Activated CD4-positive, alpha-beta memory T cell treated with anti-CD3 and anti-CD28 coated beads for 36 hours (primary cell): ENCODE results near the gene CDH23. TPM values are rescaled to one million over a fixed set of nuclear protein-coding genes. Genes with fewer than 3 reads are reported as not detected.
A peak's percentile ranks its signal among the peaks of the same experiment; 100 is the strongest.

Experiments used
- CTCF ChIA-PET: fragments of 350-600 bp; sonication (Branson Sonifier 250); formaldehyde crosslinking; loops from one replicate; lab custom pipeline; 2021; ENCODE audit warnings: antibody characterized with exemption, inconsistent platforms; lab: Charles Lee
- POLR2A ChIA-PET: fragments of 350-600 bp; sonication (Branson Sonifier 250); formaldehyde crosslinking; loops from one replicate; lab custom pipeline; 2021; ENCODE audit warnings: antibody characterized with exemption; lab: Charles Lee
- DNase-seq: peaks from one replicate; pipeline ENCODE4 v3.0.0-alpha.2; 2020
- H3K27ac Mint-ChIP-seq: one replicate; pipeline ENCODE4 v1.8.0; 2021; ENCODE audit warnings: mixed read lengths
- H3K27me3 Mint-ChIP-seq: one replicate; pipeline ENCODE4 v1.8.0; 2021; ENCODE audit warnings: mixed read lengths
- H3K36me3 Mint-ChIP-seq: one replicate; pipeline ENCODE4 v1.8.0; 2021; ENCODE audit warnings: mixed read lengths
- H3K4me1 Mint-ChIP-seq: one replicate; pipeline ENCODE4 v1.8.0; 2021; ENCODE audit warnings: low read depth, mixed read lengths
- H3K4me3 Mint-ChIP-seq: one replicate; pipeline ENCODE4 v1.8.0; 2021; ENCODE audit warnings: mild to moderate bottlenecking, mixed read lengths
- H3K9me3 Mint-ChIP-seq: one replicate; pipeline ENCODE4 v1.8.0; 2021; ENCODE audit warnings: mixed read lengths
- intact Hi-C: fragments of 100-400 bp; cut with micrococcal nuclease; formaldehyde crosslinking; loops from one replicate; pipeline ENCODE4 v1.15.1; 2023
- total RNA-seq, 2 experiments: library from RNA; stranded (reverse); gene quantifications; one replicate each; pipeline ENCODE4 v1.2.3, GENCODE V29; 2021

CDH23 gene
- total RNA-seq, 2 experiments from 2014 or later: 2.6 TPM

DNA sequence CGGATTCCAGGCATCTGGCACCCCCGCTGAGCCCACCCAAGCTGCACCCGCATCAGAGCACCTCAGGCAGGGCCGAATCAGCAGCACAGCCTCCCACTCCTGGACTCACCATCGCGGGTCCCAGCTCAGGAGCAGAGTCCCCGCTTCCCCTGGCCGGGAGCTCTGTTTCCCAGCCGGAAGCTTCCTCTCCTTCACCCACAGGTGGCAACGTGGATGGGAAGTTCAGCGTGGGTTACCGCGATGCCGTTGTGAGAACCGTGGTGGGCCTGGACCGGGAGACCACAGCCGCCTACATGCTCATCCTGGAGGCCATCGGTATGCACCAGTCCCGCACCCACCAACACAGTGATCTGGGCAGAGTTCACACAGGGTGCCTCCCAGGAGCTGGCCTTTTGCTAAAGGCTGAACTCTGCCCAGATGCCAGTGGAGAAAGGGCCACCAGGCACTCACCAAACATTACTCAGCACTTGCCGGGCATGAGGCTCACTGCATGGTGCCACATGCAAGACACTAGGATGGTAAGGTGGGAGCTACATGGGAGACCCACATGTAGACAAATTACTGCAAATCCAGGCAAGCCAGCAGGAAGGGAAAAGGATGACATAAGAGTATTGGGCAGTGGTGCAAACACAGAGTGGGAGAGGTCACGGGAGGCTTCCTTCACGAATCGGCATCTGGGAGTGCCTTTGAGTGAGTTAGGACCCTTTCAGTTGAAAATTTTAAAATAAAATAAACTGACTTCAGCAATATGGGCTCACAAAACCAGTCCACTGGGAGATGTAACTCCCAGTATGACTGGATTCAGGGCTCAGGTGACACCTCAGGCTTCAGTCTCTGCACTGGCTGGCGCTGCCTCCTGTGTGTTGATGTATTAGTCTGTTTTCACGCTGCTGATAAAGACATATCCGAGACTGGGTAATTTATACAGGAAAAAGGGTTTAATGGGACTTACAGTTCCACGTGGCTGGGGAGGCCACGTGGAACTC lies 312.5 kb downstream of the CDH23 start:
- H3K4me1 Mint-ChIP-seq: peaks cover 44% of the 10 kb centered on the region
- CTCF ChIA-PET: interaction anchor here (0.8 to 7.2 kb wide), 34 partner anchors 10 to 394 kb away, joined by 3 to 131 read pairs (median 8); partner anchors contain the start of genes CDH23, SLC29A3 and VSIR
- intact Hi-C loops: loop anchor here (5.0 kb wide), 2 partner anchors 312 to 392 kb away; partner anchors contain the start of genes CDH23 and SLC29A3
- no peak overlapping the region for H3K4me3 Mint-ChIP-seq
- no peaks in the 10 kb centered on the region for H3K9me3 Mint-ChIP-seq
- no peaks in the 10 kb centered on the region for H3K27me3 Mint-ChIP-seq
- no peaks in the 10 kb centered on the region for H3K36me3 Mint-ChIP-seq
- POLR2A ChIA-PET: interaction anchor here (1.3 kb wide), 1 partner anchor 65 kb away, joined by 5 read pairs; the partner anchor contains the start of gene VSIR
- H3K27ac Mint-ChIP-seq: no peak overlapping the region
- DNase-seq: peak; percentile 23

- peaks cover 54% of the 10 kb centered on the region for H3K4me1 Mint-ChIP-seq
- POLR2A ChIA-PET: no interaction called here
- no peak for DNase-seq
- no peak overlapping the region for H3K27ac Mint-ChIP-seq
- CTCF ChIA-PET: interaction anchor here (0.6 to 7.2 kb wide), 4 partner anchors 13 to 327 kb away, joined by 4 to 131 read pairs (median 30); partner anchors contain the start of gene VSIR
- no peaks in the 10 kb centered on the region for H3K36me3 Mint-ChIP-seq
- no peaks in the 10 kb centered on the region for H3K9me3 Mint-ChIP-seq
- intact Hi-C loops: loop anchor here (5.0 kb wide), 1 partner anchor 62 kb away; the partner anchor contains the start of gene VSIR
- H3K27me3 Mint-ChIP-seq: no peaks in the 10 kb centered on the region
- no peak overlapping the region for H3K4me3 Mint-ChIP-seq
These were observed 313.8 kb downstream of the CDH23 start for GRCh38 chr10:71710519-71710918.

DNA sequence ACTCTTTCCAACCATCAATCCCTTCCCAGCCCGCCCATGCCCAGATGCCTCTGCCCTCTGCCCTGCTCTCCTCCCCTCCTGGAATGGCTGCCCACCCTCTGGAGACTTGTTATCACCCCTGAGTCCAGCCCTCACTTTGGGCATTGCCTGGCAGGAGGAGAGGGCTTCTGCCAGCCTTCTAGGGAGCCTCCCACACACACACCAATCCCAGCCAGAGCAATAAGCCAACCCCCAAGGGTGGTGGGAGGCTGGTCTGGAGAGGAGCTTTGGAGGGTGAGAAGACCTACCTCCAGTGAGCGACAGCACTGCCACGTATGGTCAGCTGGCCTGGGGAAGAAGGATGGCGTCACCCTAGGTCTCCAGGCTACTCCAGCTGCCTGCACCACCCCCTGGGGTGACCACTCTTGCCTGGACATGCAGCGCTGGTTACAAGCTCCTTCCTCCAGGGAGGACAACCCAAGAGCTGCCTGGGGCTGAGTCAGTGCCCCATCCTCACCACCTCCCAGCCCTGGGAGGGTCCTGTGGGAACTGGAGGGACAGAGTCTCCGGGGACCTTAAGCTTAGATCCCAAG lies 314.4 kb downstream of the CDH23 start:
- Mint-ChIP-seq H3K36me3 (no peaks in the 10 kb centered on the region), H3K27ac (no peak overlapping the region), H3K9me3 (no peaks in the 10 kb centered on the region), H3K27me3 (no peaks in the 10 kb centered on the region), H3K4me1 (peaks cover 60% of the 10 kb centered on the region), H3K4me3 (no peak overlapping the region)
- CTCF ChIA-PET: interaction anchor here (0.6 to 6.5 kb wide), 7 partner anchors 10 to 327 kb away, joined by 3 to 31 read pairs (median 8); partner anchors contain the start of gene VSIR
- intact Hi-C loops: loop anchor here (5.0 kb wide), 1 partner anchor 61 kb away; the partner anchor contains the start of gene VSIR
- POLR2A ChIA-PET: no interaction called here
- no peak for DNase-seq

DNA sequence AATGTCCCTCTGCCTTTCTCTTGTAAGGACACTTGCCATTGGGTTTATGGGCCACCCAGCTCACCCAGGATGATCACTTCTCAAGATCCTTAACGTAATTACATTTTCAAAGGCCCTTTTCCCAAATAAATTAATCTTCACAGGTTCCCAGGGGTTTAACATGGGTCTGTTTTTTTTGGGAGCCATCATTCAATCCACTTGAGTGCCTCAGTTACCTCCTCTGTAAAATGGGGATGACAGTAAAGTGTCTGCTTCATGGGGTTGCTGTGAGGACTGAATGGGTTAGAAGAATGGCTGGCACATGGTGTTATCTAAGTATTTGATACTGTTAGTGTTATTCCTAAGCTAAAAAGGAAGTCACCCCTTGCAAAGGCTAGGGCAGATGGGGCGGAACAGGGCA lies 315.4 kb downstream of the CDH23 start:
- DNase-seq: no peak
- H3K4me1 Mint-ChIP-seq: peaks cover 63% of the 10 kb centered on the region
- H3K27me3 Mint-ChIP-seq: no peaks in the 10 kb centered on the region
- ChIA-PET CTCF (interaction anchor here (2.0 to 6.5 kb wide), 4 partner anchors 14 to 99 kb away, joined by 8 to 31 read pairs (median 22); partner anchors contain the start of gene VSIR), POLR2A (no interaction called here)
- no peak overlapping the region for H3K4me3 Mint-ChIP-seq
- H3K36me3 Mint-ChIP-seq: no peaks in the 10 kb centered on the region
- no peaks in the 10 kb centered on the region for H3K9me3 Mint-ChIP-seq
- intact Hi-C loops: loop anchor here (2.0 to 5.0 kb wide), 2 partner anchors 13 to 60 kb away; partner anchors contain the start of gene VSIR
- peak overlapping the region; percentile 91 for H3K27ac Mint-ChIP-seq

DNA sequence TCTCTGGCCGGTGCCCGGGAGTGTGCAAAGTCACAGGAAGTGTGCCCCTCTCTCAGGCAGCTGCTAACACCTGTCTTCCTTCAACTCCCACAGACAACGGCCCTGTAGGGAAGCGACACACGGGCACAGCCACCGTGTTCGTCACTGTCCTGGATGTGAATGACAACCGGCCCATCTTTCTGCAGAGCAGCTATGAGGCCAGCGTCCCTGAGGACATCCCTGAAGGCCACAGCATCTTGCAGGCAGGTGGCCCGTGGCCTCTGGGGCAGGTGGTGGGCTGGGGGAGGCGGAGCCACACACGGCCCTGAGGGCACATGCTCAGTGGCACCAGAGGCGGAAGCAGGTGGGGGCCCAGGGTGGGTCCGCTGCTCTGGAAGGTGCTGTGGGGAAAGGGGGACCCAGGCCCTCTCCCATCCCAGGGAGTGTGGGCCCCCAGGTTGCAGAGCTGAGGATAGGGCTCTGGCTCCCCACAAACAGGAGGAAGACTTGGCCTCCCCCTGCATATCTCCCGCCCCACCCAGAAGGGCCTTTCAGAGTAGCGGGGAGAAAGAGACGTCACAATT lies 315.9 kb downstream of the CDH23 start:
- POLR2A ChIA-PET: interaction anchor here (1.1 to 1.4 kb wide), 3 partner anchors 14 to 61 kb away, joined by 3 to 8 read pairs (median 3); partner anchors contain the start of gene VSIR
- H3K27me3 Mint-ChIP-seq: no peaks in the 10 kb centered on the region
- peaks cover 60% of the 10 kb centered on the region for H3K4me1 Mint-ChIP-seq
- H3K36me3 Mint-ChIP-seq: no peaks in the 10 kb centered on the region
- CTCF ChIA-PET: interaction anchor here (0.5 to 6.5 kb wide), 5 partner anchors 13 to 336 kb away, joined by 3 to 31 read pairs (median 15); partner anchors contain the start of gene VSIR
- peak overlapping the region; percentile 91 for H3K27ac Mint-ChIP-seq
- H3K9me3 Mint-ChIP-seq: no peaks in the 10 kb centered on the region
- no peak for DNase-seq
- peak overlapping the region; percentile 66 for H3K4me3 Mint-ChIP-seq
- intact Hi-C loops: loop anchor here (1.0 to 5.0 kb wide), 3 partner anchors 14 to 60 kb away; partner anchors contain the start of gene VSIR

DNA sequence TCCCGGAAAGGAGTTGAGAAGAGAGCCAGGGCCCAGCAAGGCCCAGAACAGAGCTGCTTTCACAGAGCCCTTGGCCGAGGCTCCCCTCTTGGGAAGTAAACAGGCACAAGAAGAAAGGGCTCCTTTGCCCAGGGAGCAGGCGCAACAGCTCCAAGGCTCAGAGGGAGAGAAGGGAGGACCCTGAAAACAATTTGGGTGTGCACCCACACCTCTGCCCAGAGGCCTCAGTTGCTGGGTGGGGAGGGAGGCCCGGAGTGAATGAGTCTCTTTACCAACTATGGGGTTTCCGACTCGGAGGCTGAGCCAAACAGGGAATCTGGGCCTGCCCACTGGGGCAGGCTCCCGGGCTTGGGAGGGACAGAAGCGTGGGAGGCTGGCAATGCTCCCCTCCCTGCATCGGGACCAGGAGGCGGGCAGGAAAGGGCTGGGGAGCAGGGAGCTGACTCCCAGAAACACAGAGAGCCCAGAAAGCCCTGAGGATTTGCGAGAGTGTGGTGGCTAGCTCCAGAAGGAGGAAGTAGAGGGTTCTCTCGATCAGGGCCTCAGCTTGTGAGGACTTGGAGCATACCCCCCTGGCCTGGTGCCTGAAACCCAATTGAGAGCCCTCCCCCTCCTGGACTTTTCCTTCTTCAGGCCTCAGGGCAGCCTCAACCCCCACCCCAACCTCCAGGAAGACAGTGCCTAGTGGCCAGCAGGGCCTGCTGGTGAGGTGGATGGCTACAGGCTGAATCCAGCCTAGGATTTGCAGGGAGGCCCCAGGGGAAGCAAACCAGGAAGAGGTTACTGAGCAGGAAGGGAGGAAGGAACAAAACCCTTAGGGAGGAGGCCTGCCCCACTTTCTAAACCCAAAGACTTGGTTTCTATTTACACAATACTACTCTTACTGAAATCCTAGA lies 316.7 kb downstream of the CDH23 start:
- H3K4me1 Mint-ChIP-seq: peaks cover 54% of the 10 kb centered on the region

GRCh38 chr10:71714031-71714410 lies 317.3 kb downstream of the CDH23 start:
- ChIA-PET POLR2A (interaction anchor here (1.1 to 2.0 kb wide), 4 partner anchors 12 to 59 kb away, joined by 3 to 8 read pairs (median 4); partner anchors contain the start of gene VSIR), CTCF (interaction anchor here (1.2 to 6.5 kb wide), 6 partner anchors 10 to 59 kb away, joined by 3 to 31 read pairs (median 8); partner anchors contain the start of gene VSIR)
- Mint-ChIP-seq H3K9me3 (no peaks in the 10 kb centered on the region), H3K4me3 (peak overlapping the region; percentile 66), H3K4me1 (peaks cover 51% of the 10 kb centered on the region), H3K36me3 (no peaks in the 10 kb centered on the region), H3K27me3 (no peaks in the 10 kb centered on the region), H3K27ac (peak overlapping the region; percentile 91)
- DNase-seq: no peak
- intact Hi-C loops: loop anchor here (5.0 kb wide), 1 partner anchor 58 kb away; the partner anchor contains the start of gene VSIR

More for the DNA sequence above, 316.7 kb downstream of the CDH23 start:
- CTCF ChIA-PET: interaction anchor here (0.5 to 6.5 kb wide), 7 partner anchors 12 to 336 kb away, joined by 3 to 31 read pairs (median 10); partner anchors contain the start of gene VSIR
- H3K36me3 Mint-ChIP-seq: no peaks in the 10 kb centered on the region
- POLR2A ChIA-PET: interaction anchor here (1.1 to 1.4 kb wide), 3 partner anchors 13 to 60 kb away, joined by 3 to 8 read pairs (median 3); partner anchors contain the start of gene VSIR
- peak overlapping the region; percentile 66 for H3K4me3 Mint-ChIP-seq
- no peaks in the 10 kb centered on the region for H3K9me3 Mint-ChIP-seq
- H3K27me3 Mint-ChIP-seq: no peaks in the 10 kb centered on the region
- intact Hi-C loops: loop anchor here (1.0 to 5.0 kb wide), 3 partner anchors 13 to 59 kb away; partner anchors contain the start of gene VSIR
- peak overlapping the region; percentile 91 for H3K27ac Mint-ChIP-seq
- peak; percentile 63 for DNase-seq

- intact Hi-C loops: loop anchor here (5.0 kb wide), 1 partner anchor 58 kb away; the partner anchor contains the start of gene VSIR
- ChIA-PET CTCF (interaction anchor here (0.8 to 6.5 kb wide), 7 partner anchors 9 to 59 kb away, joined by 3 to 31 read pairs (median 6); partner anchors contain the start of gene VSIR), POLR2A (interaction anchor here (2.0 kb wide), 1 partner anchor 55 kb away, joined by 5 read pairs; no protein-coding TSS in a partner anchor)
- no peak for DNase-seq
- H3K36me3 Mint-ChIP-seq: no peaks in the 10 kb centered on the region
- peak overlapping the region; percentile 39 for H3K4me3 Mint-ChIP-seq
- no peaks in the 10 kb centered on the region for H3K27me3 Mint-ChIP-seq
- H3K9me3 Mint-ChIP-seq: no peaks in the 10 kb centered on the region
- H3K27ac Mint-ChIP-seq: peak overlapping the region; percentile 91
- peaks cover 46% of the 10 kb centered on the region for H3K4me1 Mint-ChIP-seq
These were observed 317.9 kb downstream of the CDH23 start for GRCh38 chr10:71714592-71714991.

DNA sequence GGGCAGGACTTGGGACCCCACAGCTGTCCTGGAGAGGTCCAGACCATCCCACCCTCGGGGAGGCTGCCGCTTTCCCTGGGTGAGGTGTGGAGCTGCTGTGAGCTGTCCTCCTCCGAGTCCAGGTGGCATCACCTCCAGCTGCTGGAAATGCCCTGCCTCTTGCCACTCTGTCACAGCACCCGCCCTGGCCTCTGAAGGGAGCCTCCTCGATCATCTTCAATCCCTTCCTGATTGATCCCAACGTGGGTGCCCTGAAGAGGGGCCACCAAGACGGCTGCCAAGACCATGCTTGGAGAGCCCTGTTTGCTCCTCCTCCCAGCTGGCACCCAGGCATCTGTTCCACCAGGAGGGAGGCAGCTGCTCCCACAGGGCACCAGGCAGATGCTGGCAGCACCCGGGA lies 318.3 kb downstream of the CDH23 start:
- no peak for DNase-seq
- intact Hi-C loops: no loop called here
- H3K9me3 Mint-ChIP-seq: no peaks in the 10 kb centered on the region
- ChIA-PET POLR2A (interaction anchor here (2.0 kb wide), 1 partner anchor 54 kb away, joined by 5 read pairs; no protein-coding TSS in a partner anchor), CTCF (interaction anchor here (0.8 to 6.5 kb wide), 8 partner anchors 9 to 58 kb away, joined by 3 to 31 read pairs (median 8); partner anchors contain the start of gene VSIR)
- peak overlapping the region; percentile 64 for H3K27ac Mint-ChIP-seq
- no peaks in the 10 kb centered on the region for H3K27me3 Mint-ChIP-seq
- H3K4me3 Mint-ChIP-seq: peak overlapping the region; percentile 26
- no peaks in the 10 kb centered on the region for H3K36me3 Mint-ChIP-seq
- H3K4me1 Mint-ChIP-seq: peaks cover 43% of the 10 kb centered on the region

GRCh38 chr10:71715860-71716259 lies 319.1 kb downstream of the CDH23 start:
- Mint-ChIP-seq H3K27me3 (no peaks in the 10 kb centered on the region), H3K4me3 (peak overlapping the region; percentile 35), H3K27ac (peak overlapping the region; percentile 76), H3K4me1 (peaks cover 43% of the 10 kb centered on the region), H3K36me3 (no peaks in the 10 kb centered on the region), H3K9me3 (no peaks in the 10 kb centered on the region)
- intact Hi-C loops: no loop called here
- no peak for DNase-seq
- POLR2A ChIA-PET: interaction anchor here (2.0 kb wide), 1 partner anchor 53 kb away, joined by 5 read pairs; no protein-coding TSS in a partner anchor
- CTCF ChIA-PET: interaction anchor here (1.4 to 6.5 kb wide), 4 partner anchors 9 to 57 kb away, joined by 5 to 31 read pairs (median 10); partner anchors contain the start of gene VSIR
